GM21825 (cell line): Measurements from ENCODE around the gene TAC3.
A peak's percentile ranks its signal among the peaks of the same experiment; 100 is the strongest.
"Not testable (repeated sequence)": the region's sequence is repeated elsewhere in the genome, so short reads cannot be mapped to it uniquely, and the experiment has no call there.

Source experiments
- ATAC-seq: cut with Tn5 transposase; IDR thresholded peaks from one replicate; pipeline ENCODE4 v1.9.1; 2021; ENCODE audit warnings: mild to moderate bottlenecking, moderate library complexity; ENCODE audit not compliant: unreplicated experiment

The TAC3 gene

GRCh38 chr12:57016348-57016747, at the start of gene TAC3:
Gene TAC3 (minus strand): TSS chr12:57016529. CDS start chr12:57015797, 732 bp downstream.
- no peak for ATAC-seq

- ATAC-seq: peak; percentile 85
Observed at GRCh38 chr12:57063991-57064685, 47.8 kb upstream of the TAC3 start.

- no peak for ATAC-seq
Observed at GRCh38 chr12:57058454-57058853, 42.1 kb upstream of the TAC3 start.

- ATAC-seq: no peak
Observed at GRCh38 chr12:57057067-57057751, 40.9 kb upstream of the TAC3 start.

- no peak for ATAC-seq
Observed at GRCh38 chr12:57055824-57056223, 39.5 kb upstream of the TAC3 start.

- ATAC-seq: not testable (repeated sequence)
Observed at GRCh38 chr12:57053901-57054300, 37.6 kb upstream of the TAC3 start.

GRCh38 chr12:57053146-57053545, 36.8 kb upstream of the TAC3 start:
- not testable (repeated sequence) for ATAC-seq

- no peak for ATAC-seq
Observed at GRCh38 chr12:57051011-57051410, 34.7 kb upstream of the TAC3 start.

- no peak for ATAC-seq
Observed at GRCh38 chr12:57049890-57050289, 33.6 kb upstream of the TAC3 start, which contains the start of gene MYO1A. Gene MYO1A (minus strand): TSS chr12:57050129. CDS start chr12:57048323, 1,806 bp downstream.

GRCh38 chr12:57049119-57049446, 32.8 kb upstream of the TAC3 start:
- no peak for ATAC-seq

- ATAC-seq: no peak
Observed at GRCh38 chr12:57048423-57049118, 32.2 kb upstream of the TAC3 start.

- ATAC-seq: no peak
Observed at GRCh38 chr12:57047981-57048380, 31.7 kb upstream of the TAC3 start.

GRCh38 chr12:57046947-57047890, 30.9 kb upstream of the TAC3 start:
- ATAC-seq: no peak

- ATAC-seq: no peak
Observed at GRCh38 chr12:57046086-57046791, 29.9 kb upstream of the TAC3 start.

- no peak for ATAC-seq
Observed at GRCh38 chr12:57044889-57045288, 28.6 kb upstream of the TAC3 start.

GRCh38 chr12:57044468-57044867, 28.1 kb upstream of the TAC3 start:
- no peak for ATAC-seq

GRCh38 chr12:57042695-57043094, 26.4 kb upstream of the TAC3 start:
- no peak for ATAC-seq

- ATAC-seq: no peak
Observed at GRCh38 chr12:57040750-57041149, 24.4 kb upstream of the TAC3 start.

GRCh38 chr12:57040211-57040610, 23.9 kb upstream of the TAC3 start:
- no peak for ATAC-seq
